Measurements from ENCODE around the gene LCA5.
"Not testable (repeated sequence)": the region's sequence is repeated elsewhere in the genome, so short reads cannot be mapped to it uniquely, and the experiment has no call there.

LCA5 gene

GRCh38 chr6:79538106-79538971 lies 1.1 kb upstream of the LCA5 start:
- DNase-seq (ENCODE audit: low read depth), result no peak

GRCh38 chr6:79536585-79536953 lies 661 bp downstream of the LCA5 start:
- DNase-seq (ENCODE audit: low read depth), result no peak

GRCh38 chr6:79529567-79529966 lies 7.7 kb downstream of the LCA5 start:
- not testable (repeated sequence) for DNase-seq (ENCODE audit: low read depth)

- no peak for DNase-seq (ENCODE audit: low read depth)
Observed at GRCh38 chr6:79526897-79527296, 10.3 kb downstream of the LCA5 start.

- no peak for DNase-seq (ENCODE audit: low read depth)
Observed at GRCh38 chr6:79525272-79526100, 11.7 kb downstream of the LCA5 start.

GRCh38 chr6:79524065-79524464 lies 13.2 kb downstream of the LCA5 start:
- no peak for DNase-seq (ENCODE audit: low read depth)

- no peak for DNase-seq (ENCODE audit: low read depth)
Observed at GRCh38 chr6:79522609-79523008, 14.6 kb downstream of the LCA5 start.

- no peak for DNase-seq (ENCODE audit: low read depth)
Observed at GRCh38 chr6:79520534-79520933, 16.7 kb downstream of the LCA5 start.

- DNase-seq (ENCODE audit: low read depth), result no peak
Observed at GRCh38 chr6:79518842-79519241, 18.4 kb downstream of the LCA5 start.

- DNase-seq (ENCODE audit: low read depth), result no peak
Observed at GRCh38 chr6:79515436-79515835, 21.8 kb downstream of the LCA5 start.

- no peak for DNase-seq (ENCODE audit: low read depth)
Observed at GRCh38 chr6:79513111-79513510, 24.1 kb downstream of the LCA5 start.

GRCh38 chr6:79512014-79512413 lies 25.2 kb downstream of the LCA5 start:
- no peak for DNase-seq (ENCODE audit: low read depth)

GRCh38 chr6:79510707-79511106 lies 26.5 kb downstream of the LCA5 start:
- DNase-seq (ENCODE audit: low read depth), result no peak

- DNase-seq (ENCODE audit: low read depth), result no peak
Observed at GRCh38 chr6:79506251-79506650, 31.0 kb downstream of the LCA5 start.

- no peak for DNase-seq (ENCODE audit: low read depth)
Observed at GRCh38 chr6:79504372-79504771, 32.9 kb downstream of the LCA5 start.

GRCh38 chr6:79498842-79499241 lies 38.4 kb downstream of the LCA5 start:
- DNase-seq (ENCODE audit: low read depth), result no peak

GRCh38 chr6:79495246-79495645 lies 42.0 kb downstream of the LCA5 start:
- DNase-seq (ENCODE audit: low read depth), result no peak

- no peak for DNase-seq (ENCODE audit: low read depth)
Observed at GRCh38 chr6:79494841-79495240, 42.4 kb downstream of the LCA5 start.

- no peak for DNase-seq (ENCODE audit: low read depth)
Observed at GRCh38 chr6:79470728-79471127, 66.5 kb downstream of the LCA5 start.

- DNase-seq (ENCODE audit: low read depth), result no peak
Observed at GRCh38 chr6:79469376-79470246, 67.6 kb downstream of the LCA5 start.

GRCh38 chr6:79468587-79468986 lies 68.6 kb downstream of the LCA5 start:
- DNase-seq (ENCODE audit: low read depth), result no peak

GRCh38 chr6:79468116-79468515 lies 69.1 kb downstream of the LCA5 start:
- no peak for DNase-seq (ENCODE audit: low read depth)

Measured in T follicular helper cell (primary cell).